Measurements from ENCODE around the gene PSME3. TPM values are rescaled to one million over a fixed set of nuclear protein-coding genes. Genes with fewer than 3 reads are reported as not detected.
"Not testable (repeated sequence)": the region's sequence is repeated elsewhere in the genome, so short reads cannot be mapped to it uniquely, and the experiment has no call there.

The PSME3 gene
- total RNA-seq, 3 donors from 2014 or later: 87.7 to 112 (median 91.8) TPM

- ATAC-seq: peak; percentile 31
- H3K9me3 ChIP-seq: no peaks in the 10 kb centered on the region
- intact Hi-C loops (cut with DNase I, micrococcal nuclease): no loop called here
- no peaks in the 10 kb centered on the region for H3K4me1 ChIP-seq (ENCODE audit: low read depth)
- no peak for TF ChIP-seq CTCF (IDR thresholded peaks at IDR 0.05)
- H3K36me3 ChIP-seq (ENCODE audit: low read depth): no peaks in the 10 kb centered on the region
- no peak for DNase-seq
- H3K4me3 ChIP-seq: no peak overlapping the region
These were observed 45.1 kb downstream of the PSME3 start for GRCh38 chr17:42878123-42878880.

GRCh38 chr17:42878924-42879595 is 45.9 kb downstream of the PSME3 start:
- no peaks in the 10 kb centered on the region for H3K36me3 ChIP-seq (ENCODE audit: low read depth)

GRCh38 chr17:42879596-42879985 is 46.4 kb downstream of the PSME3 start:
- DNase-seq (no peak), ATAC-seq (no peak)
- intact Hi-C loops (cut with DNase I, micrococcal nuclease): no loop called here
- H3K36me3 ChIP-seq (ENCODE audit: low read depth): no peaks in the 10 kb centered on the region
- H3K9me3 ChIP-seq: no peaks in the 10 kb centered on the region
- TF ChIP-seq CTCF (IDR thresholded peaks at IDR 0.05): no peak
- no peaks in the 10 kb centered on the region for H3K4me1 ChIP-seq (ENCODE audit: low read depth)
- H3K4me3 ChIP-seq: no peak overlapping the region

More at GRCh38 chr17:42878924-42879595, 45.9 kb downstream of the PSME3 start:
- intact Hi-C loops (cut with DNase I, micrococcal nuclease): no loop called here
- no peaks in the 10 kb centered on the region for H3K4me1 ChIP-seq (ENCODE audit: low read depth)
- no peaks in the 10 kb centered on the region for H3K9me3 ChIP-seq
- no peak for ATAC-seq
- no peak overlapping the region for H3K4me3 ChIP-seq
- TF ChIP-seq CTCF (IDR thresholded peaks at IDR 0.05): no peak
- DNase-seq: no peak

GRCh38 chr17:42880776-42881310 is 47.6 kb downstream of the PSME3 start:
- no peak overlapping the region for H3K4me3 ChIP-seq
- no peaks in the 10 kb centered on the region for H3K9me3 ChIP-seq
- H3K4me1 ChIP-seq (ENCODE audit: low read depth): no peaks in the 10 kb centered on the region
- ATAC-seq (no peak), DNase-seq (no peak)
- TF ChIP-seq CTCF (IDR thresholded peaks at IDR 0.05): no peak
- no peaks in the 10 kb centered on the region for H3K36me3 ChIP-seq (ENCODE audit: low read depth)
- intact Hi-C loops (cut with DNase I, micrococcal nuclease): no loop called here

GRCh38 chr17:42881706-42882105 is 48.5 kb downstream of the PSME3 start:
- H3K4me3 ChIP-seq; H3K4me1 ChIP-seq (ENCODE audit: low read depth); H3K9me3 ChIP-seq; DNase-seq; H3K36me3 ChIP-seq (ENCODE audit: low read depth); intact Hi-C loops (cut with DNase I, micrococcal nuclease); ATAC-seq: not testable (repeated sequence)

GRCh38 chr17:42882166-42882565 is 49.0 kb downstream of the PSME3 start:
- ATAC-seq: no peak
- no peaks in the 10 kb centered on the region for H3K36me3 ChIP-seq (ENCODE audit: low read depth)
- intact Hi-C loops (cut with DNase I, micrococcal nuclease): no loop called here
- H3K9me3 ChIP-seq: no peaks in the 10 kb centered on the region
- no peaks in the 10 kb centered on the region for H3K4me1 ChIP-seq (ENCODE audit: low read depth)
- DNase-seq: no peak
- TF ChIP-seq CTCF (IDR thresholded peaks at IDR 0.05): no peak
- H3K4me3 ChIP-seq: no peak overlapping the region
